ENCODE data around the gene LIG4.

The LIG4 gene

GRCh38 chr13:108195861-108196260, 19.5 kb downstream of the LIG4 start:
- TF ChIP-seq POLR2AphosphoS5 (IDR thresholded peaks at IDR 0.05; ENCODE audit: low read depth, low read length): no peak
- TF ChIP-seq POLR2A (IDR thresholded peaks at IDR 0.05; ENCODE audit: low read depth, low read length): no peak
- no peak for TF ChIP-seq POU2F2 (IDR thresholded peaks at IDR 0.05; ENCODE audit: low read depth, low read length)
- no peak for TF ChIP-seq SPI1 (IDR thresholded peaks at IDR 0.05; ENCODE audit: low read depth, low read length)
- TF ChIP-seq PAX5 (IDR thresholded peaks at IDR 0.05; ENCODE audit: insufficient read depth, low read length, severe bottlenecking): no peak
- no peak for TF ChIP-seq TAF1 (IDR thresholded peaks at IDR 0.05; ENCODE audit: low read depth, low read length)
- FAIRE-seq (no peak), DNase-seq (ENCODE audit: insufficient read length, low spot score) (no peak)

- no peak for TF ChIP-seq POLR2A (IDR thresholded peaks at IDR 0.05; ENCODE audit: low read depth, low read length)
- TF ChIP-seq POU2F2 (IDR thresholded peaks at IDR 0.05; ENCODE audit: low read depth, low read length): no peak
- TF ChIP-seq POLR2AphosphoS5 (IDR thresholded peaks at IDR 0.05; ENCODE audit: low read depth, low read length): no peak
- TF ChIP-seq SPI1 (IDR thresholded peaks at IDR 0.05; ENCODE audit: low read depth, low read length): no peak
- TF ChIP-seq TAF1 (IDR thresholded peaks at IDR 0.05; ENCODE audit: low read depth, low read length): no peak
- no peak for TF ChIP-seq PAX5 (IDR thresholded peaks at IDR 0.05; ENCODE audit: insufficient read depth, low read length, severe bottlenecking)
- DNase-seq (ENCODE audit: insufficient read length, low spot score) (no peak), FAIRE-seq (no peak)
Measured at GRCh38 chr13:108195146-108195545, 20.2 kb downstream of the LIG4 start.

DNA sequence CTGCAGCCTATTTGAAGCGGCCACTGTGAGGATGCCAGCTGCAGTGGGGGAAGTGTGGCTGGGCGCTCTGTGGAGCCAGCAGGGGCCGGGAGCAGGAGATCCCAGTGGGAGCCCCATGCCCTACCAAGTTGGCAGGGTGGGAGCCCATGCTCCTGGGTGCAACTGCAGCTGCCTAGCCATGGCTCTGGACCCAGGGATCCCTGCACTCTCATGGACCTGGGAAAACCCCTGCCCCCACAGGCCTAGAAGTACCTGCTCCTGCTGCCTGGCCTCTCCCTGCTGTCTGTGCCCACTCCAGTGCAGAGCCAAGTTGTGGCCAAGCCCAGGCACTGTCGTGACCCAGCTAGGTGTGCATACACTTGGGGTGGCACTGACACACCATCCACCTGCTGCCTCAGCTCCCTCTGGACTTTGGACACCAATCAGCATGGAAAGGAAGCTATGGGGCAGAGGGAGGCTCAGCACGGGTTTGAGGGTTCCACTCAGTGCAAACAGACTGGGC, 20.9 kb downstream of the LIG4 start:
- FAIRE-seq (no peak), DNase-seq (ENCODE audit: insufficient read length, low spot score) (no peak)
- TF ChIP-seq POLR2A (IDR thresholded peaks at IDR 0.05; ENCODE audit: low read depth, low read length) (no peak), TAF1 (IDR thresholded peaks at IDR 0.05; ENCODE audit: low read depth, low read length) (no peak), POLR2AphosphoS5 (IDR thresholded peaks at IDR 0.05; ENCODE audit: low read depth, low read length) (no peak), SPI1 (IDR thresholded peaks at IDR 0.05; ENCODE audit: low read depth, low read length) (no peak), PAX5 (IDR thresholded peaks at IDR 0.05; ENCODE audit: insufficient read depth, low read length, severe bottlenecking) (no peak), POU2F2 (IDR thresholded peaks at IDR 0.05; ENCODE audit: low read depth, low read length) (no peak)

DNA sequence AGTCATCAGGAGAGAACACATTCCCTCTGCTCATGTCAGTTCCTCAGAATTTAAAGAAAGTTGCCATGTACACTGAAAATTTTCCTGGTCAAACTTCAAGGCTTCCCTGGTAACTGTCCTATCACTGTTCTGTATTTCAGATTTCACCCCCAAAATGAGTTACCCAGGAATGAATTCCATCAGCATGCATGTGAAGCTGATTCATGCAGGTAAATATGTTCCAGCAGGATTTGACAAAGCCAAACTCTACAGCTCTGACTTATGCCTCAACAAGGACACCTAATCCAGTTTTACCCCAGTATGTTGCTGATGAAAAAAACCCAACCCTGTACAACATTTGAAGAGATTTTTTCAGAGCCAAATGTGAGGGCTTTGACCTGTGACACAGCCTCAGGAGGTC, 21.5 kb downstream of the LIG4 start:
- TF ChIP-seq POU2F2 (IDR thresholded peaks at IDR 0.05; ENCODE audit: low read depth, low read length) (no peak), PAX5 (IDR thresholded peaks at IDR 0.05; ENCODE audit: insufficient read depth, low read length, severe bottlenecking) (no peak), TAF1 (IDR thresholded peaks at IDR 0.05; ENCODE audit: low read depth, low read length) (no peak), POLR2A (IDR thresholded peaks at IDR 0.05; ENCODE audit: low read depth, low read length) (no peak), POLR2AphosphoS5 (IDR thresholded peaks at IDR 0.05; ENCODE audit: low read depth, low read length) (no peak), SPI1 (IDR thresholded peaks at IDR 0.05; ENCODE audit: low read depth, low read length) (no peak)
- no peak for FAIRE-seq
- DNase-seq (ENCODE audit: insufficient read length, low spot score): no peak

GRCh38 chr13:108190897-108191296, 24.4 kb downstream of the LIG4 start:
- DNase-seq (ENCODE audit: insufficient read length, low spot score): no peak
- FAIRE-seq: no peak
- no peak for TF ChIP-seq PAX5 (IDR thresholded peaks at IDR 0.05; ENCODE audit: insufficient read depth, low read length, severe bottlenecking)
- TF ChIP-seq POLR2AphosphoS5 (IDR thresholded peaks at IDR 0.05; ENCODE audit: low read depth, low read length): no peak
- TF ChIP-seq POLR2A (IDR thresholded peaks at IDR 0.05; ENCODE audit: low read depth, low read length): no peak
- TF ChIP-seq TAF1 (IDR thresholded peaks at IDR 0.05; ENCODE audit: low read depth, low read length): no peak
- no peak for TF ChIP-seq SPI1 (IDR thresholded peaks at IDR 0.05; ENCODE audit: low read depth, low read length)

- DNase-seq (ENCODE audit: insufficient read length, low spot score) (no peak), FAIRE-seq (no peak)
- TF ChIP-seq TAF1 (IDR thresholded peaks at IDR 0.05; ENCODE audit: low read depth, low read length) (no peak), POU2F2 (IDR thresholded peaks at IDR 0.05; ENCODE audit: low read depth, low read length) (no peak), POLR2A (IDR thresholded peaks at IDR 0.05; ENCODE audit: low read depth, low read length) (no peak), SPI1 (IDR thresholded peaks at IDR 0.05; ENCODE audit: low read depth, low read length) (no peak), POLR2AphosphoS5 (IDR thresholded peaks at IDR 0.05; ENCODE audit: low read depth, low read length) (no peak), PAX5 (IDR thresholded peaks at IDR 0.05; ENCODE audit: insufficient read depth, low read length, severe bottlenecking) (no peak)
Measured at GRCh38 chr13:108188260-108188659, 27.1 kb downstream of the LIG4 start.

DNA sequence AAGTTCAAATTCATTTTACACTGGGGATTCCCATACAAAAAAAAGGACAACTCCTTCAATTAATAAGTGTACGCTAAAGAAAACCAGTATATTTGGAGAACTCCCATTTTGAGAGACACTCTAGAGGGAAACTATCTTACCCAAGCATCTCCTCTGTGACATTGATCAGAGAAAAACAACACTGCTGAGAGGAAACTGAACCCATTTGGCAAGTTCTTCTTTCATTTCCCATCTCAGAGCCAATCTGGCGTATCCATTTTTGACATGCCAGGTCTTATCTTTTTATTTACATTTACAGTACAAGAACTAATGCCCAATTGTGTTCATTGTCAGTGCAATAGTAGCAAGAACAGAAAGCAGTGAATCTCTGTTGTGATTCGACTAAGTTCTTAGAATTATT, 30.1 kb downstream of the LIG4 start:
- DNase-seq (ENCODE audit: insufficient read length, low spot score) (no peak), FAIRE-seq (no peak)
- no peak for TF ChIP-seq PAX5 (IDR thresholded peaks at IDR 0.05; ENCODE audit: insufficient read depth, low read length, severe bottlenecking)
- no peak for TF ChIP-seq POU2F2 (IDR thresholded peaks at IDR 0.05; ENCODE audit: low read depth, low read length)
- no peak for TF ChIP-seq POLR2A (IDR thresholded peaks at IDR 0.05; ENCODE audit: low read depth, low read length)
- TF ChIP-seq SPI1 (IDR thresholded peaks at IDR 0.05; ENCODE audit: low read depth, low read length): no peak
- TF ChIP-seq TAF1 (IDR thresholded peaks at IDR 0.05; ENCODE audit: low read depth, low read length): no peak
- TF ChIP-seq POLR2AphosphoS5 (IDR thresholded peaks at IDR 0.05; ENCODE audit: low read depth, low read length): no peak

DNA sequence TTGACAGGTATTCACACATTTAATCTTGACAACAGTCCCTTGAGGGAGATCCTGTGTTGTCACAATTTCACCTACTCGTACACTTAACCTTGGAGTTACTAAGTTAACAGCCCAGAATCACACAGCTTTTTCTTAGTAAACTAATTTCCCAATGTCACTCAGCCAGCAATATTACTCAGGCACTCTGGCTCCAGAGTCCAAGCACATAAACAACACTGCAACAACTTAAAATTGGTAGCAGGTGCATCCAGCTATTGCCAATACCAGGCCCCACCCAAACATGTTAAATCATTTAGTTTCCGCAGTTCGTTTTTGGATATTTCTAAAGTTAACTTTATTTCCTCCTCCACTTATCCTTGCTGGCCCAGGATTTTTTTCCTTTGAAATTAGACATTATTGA, 32.7 kb downstream of the LIG4 start:
- FAIRE-seq: no peak
- no peak for TF ChIP-seq POLR2A (IDR thresholded peaks at IDR 0.05; ENCODE audit: low read depth, low read length)
- no peak for TF ChIP-seq TAF1 (IDR thresholded peaks at IDR 0.05; ENCODE audit: low read depth, low read length)
- no peak for TF ChIP-seq POU2F2 (IDR thresholded peaks at IDR 0.05; ENCODE audit: low read depth, low read length)
- no peak for TF ChIP-seq PAX5 (IDR thresholded peaks at IDR 0.05; ENCODE audit: insufficient read depth, low read length, severe bottlenecking)
- no peak for TF ChIP-seq POLR2AphosphoS5 (IDR thresholded peaks at IDR 0.05; ENCODE audit: low read depth, low read length)
- no peak for TF ChIP-seq SPI1 (IDR thresholded peaks at IDR 0.05; ENCODE audit: low read depth, low read length)

GRCh38 chr13:108178078-108178477, 37.3 kb downstream of the LIG4 start:
- DNase-seq (ENCODE audit: insufficient read length, low spot score): no peak
- FAIRE-seq: no peak
- TF ChIP-seq POLR2A (IDR thresholded peaks at IDR 0.05; ENCODE audit: low read depth, low read length) (no peak), TAF1 (IDR thresholded peaks at IDR 0.05; ENCODE audit: low read depth, low read length) (no peak), POLR2AphosphoS5 (IDR thresholded peaks at IDR 0.05; ENCODE audit: low read depth, low read length) (no peak), POU2F2 (IDR thresholded peaks at IDR 0.05; ENCODE audit: low read depth, low read length) (no peak)

More for the DNA sequence above, 32.7 kb downstream of the LIG4 start:
- DNase-seq (ENCODE audit: insufficient read length, low spot score): no peak

DNA sequence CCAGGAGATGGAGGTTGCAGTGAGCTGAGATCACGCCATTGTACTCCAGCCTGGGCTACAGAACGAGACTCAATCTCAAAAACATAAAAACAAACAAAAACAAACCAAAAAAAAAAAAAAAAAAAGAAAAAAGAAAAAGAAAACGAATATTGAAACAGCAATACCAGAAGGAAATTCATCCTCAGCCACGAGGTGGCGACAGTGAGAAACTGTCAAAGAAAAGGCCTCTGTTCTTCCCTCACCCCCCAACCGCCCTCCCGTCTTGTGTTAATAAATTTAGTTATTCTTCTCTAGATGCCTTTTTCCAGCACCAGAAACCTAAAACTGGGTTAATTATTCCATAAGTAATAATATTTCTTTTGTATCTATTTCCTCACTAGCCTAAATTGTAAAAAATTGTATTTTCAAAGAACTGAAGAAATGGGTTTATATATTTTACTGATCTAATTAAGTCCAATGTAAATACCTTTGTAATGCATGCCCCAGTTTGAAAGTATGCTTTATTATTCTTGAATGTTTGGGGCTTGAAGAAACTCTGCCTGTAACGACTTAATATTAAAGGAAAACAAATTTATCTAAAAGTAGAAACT, 38.6 kb downstream of the LIG4 start:
- TF ChIP-seq POLR2A (IDR thresholded peaks at IDR 0.05; ENCODE audit: low read depth, low read length) (no peak), PAX5 (IDR thresholded peaks at IDR 0.05; ENCODE audit: insufficient read depth, low read length, severe bottlenecking) (no peak), SPI1 (IDR thresholded peaks at IDR 0.05; ENCODE audit: low read depth, low read length) (no peak), POLR2AphosphoS5 (IDR thresholded peaks at IDR 0.05; ENCODE audit: low read depth, low read length) (no peak), POU2F2 (IDR thresholded peaks at IDR 0.05; ENCODE audit: low read depth, low read length) (no peak), TAF1 (IDR thresholded peaks at IDR 0.05; ENCODE audit: low read depth, low read length) (no peak)
- FAIRE-seq: no peak
- DNase-seq (ENCODE audit: insufficient read length, low spot score): peak; percentile 9
